ENCODE measurements around the gene GNAL. TPM values are rescaled to one million over a fixed set of nuclear protein-coding genes. Genes with fewer than 3 reads are reported as not detected.

Gene GNAL
- total RNA-seq, 4 donors from 2014 or later, result 22.8 to 30.4 (median 26.5) TPM

DNA sequence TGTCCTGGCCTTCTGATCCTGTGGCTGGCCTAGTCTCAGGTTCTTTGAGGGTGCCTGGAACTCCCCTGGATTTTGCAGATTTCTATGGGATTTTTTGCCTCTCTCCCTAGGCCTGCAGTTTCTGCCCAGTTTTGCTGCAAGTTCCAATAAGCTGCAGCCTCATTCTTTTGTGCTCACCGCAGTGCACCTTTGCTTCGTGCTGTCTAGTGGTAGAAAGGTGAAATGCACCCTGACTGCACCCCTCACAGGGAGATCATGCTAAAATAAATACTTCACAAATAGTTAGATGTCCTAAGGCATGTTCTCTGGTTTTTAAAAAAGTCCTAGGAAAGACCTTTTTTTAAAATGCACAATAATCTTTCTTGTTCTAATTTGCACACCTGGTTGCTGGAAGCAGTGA lies 72.5 kb downstream of the GNAL start:
- WGBS, 2 donors, result 72 to 74% methylated on average over 2 of the region's 2 CpGs
- H3K27ac ChIP-seq, result no peak overlapping the region
- no peaks in the 10 kb centered on the region for H3K9me3 ChIP-seq
- H3K4me1 ChIP-seq, result no peaks in the 10 kb centered on the region
- no peaks in the 10 kb centered on the region for H3K36me3 ChIP-seq
- no peak for DNase-seq
- intact Hi-C loops (cut with DNase I), result loop anchor here (10.0 kb wide), 1 partner anchor 63 kb away; no protein-coding TSS in a partner anchor
- TF ChIP-seq POLR2A (IDR thresholded peaks at IDR 0.05), result no peak
- TF ChIP-seq, protein P1, sequence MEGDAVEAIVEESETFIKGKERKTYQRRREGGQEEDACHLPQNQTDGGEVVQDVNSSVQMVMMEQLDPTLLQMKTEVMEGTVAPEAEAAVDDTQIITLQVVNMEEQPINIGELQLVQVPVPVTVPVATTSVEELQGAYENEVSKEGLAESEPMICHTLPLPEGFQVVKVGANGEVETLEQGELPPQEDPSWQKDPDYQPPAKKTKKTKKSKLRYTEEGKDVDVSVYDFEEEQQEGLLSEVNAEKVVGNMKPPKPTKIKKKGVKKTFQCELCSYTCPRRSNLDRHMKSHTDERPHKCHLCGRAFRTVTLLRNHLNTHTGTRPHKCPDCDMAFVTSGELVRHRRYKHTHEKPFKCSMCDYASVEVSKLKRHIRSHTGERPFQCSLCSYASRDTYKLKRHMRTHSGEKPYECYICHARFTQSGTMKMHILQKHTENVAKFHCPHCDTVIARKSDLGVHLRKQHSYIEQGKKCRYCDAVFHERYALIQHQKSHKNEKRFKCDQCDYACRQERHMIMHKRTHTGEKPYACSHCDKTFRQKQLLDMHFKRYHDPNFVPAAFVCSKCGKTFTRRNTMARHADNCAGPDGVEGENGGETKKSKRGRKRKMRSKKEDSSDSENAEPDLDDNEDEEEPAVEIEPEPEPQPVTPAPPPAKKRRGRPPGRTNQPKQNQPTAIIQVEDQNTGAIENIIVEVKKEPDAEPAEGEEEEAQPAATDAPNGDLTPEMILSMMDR (IDR thresholded peaks at IDR 0.05), result peak in 1 of 6 experiments; percentile 17
- no peak overlapping the region for H3K4me3 ChIP-seq (replicated peaks in 1 of 3)
- H3K27me3 ChIP-seq, result no peaks in the 10 kb centered on the region

DNA sequence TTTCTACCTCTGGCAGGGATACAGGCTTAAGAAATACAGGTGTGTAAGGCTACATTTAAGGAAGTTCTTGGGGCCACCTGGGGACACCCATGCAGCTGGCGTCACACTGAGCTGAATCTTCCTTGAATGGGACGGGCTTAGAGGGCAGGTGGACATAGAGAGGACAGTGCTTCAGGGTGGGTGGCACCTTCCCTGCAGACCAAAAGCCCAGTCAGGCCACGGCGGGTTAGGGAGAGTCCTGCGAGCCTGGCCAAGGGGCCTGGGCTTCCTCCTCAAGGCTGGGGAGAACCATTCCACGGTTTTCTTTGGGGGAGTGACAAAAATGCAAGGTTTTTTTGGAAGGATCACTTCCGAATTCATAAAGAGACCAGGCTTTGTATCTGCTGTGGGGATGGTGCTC lies 73.4 kb downstream of the GNAL start:
- WGBS, 2 donors, result 85 to 90% methylated on average over 7 of the region's 7 CpGs
- Histone ChIP-seq H3K9me3 (no peaks in the 10 kb centered on the region), H3K36me3 (no peaks in the 10 kb centered on the region), H3K4me3 (replicated peaks in 1 of 3) (no peak overlapping the region), H3K4me1 (no peaks in the 10 kb centered on the region), H3K27ac (no peak overlapping the region), H3K27me3 (no peaks in the 10 kb centered on the region)
- TF ChIP-seq, protein P1 (IDR thresholded peaks at IDR 0.05), result no peak
- no peak for TF ChIP-seq POLR2A (IDR thresholded peaks at IDR 0.05)
- intact Hi-C loops (cut with DNase I), result loop anchor here (10.0 kb wide), 1 partner anchor 62 kb away; no protein-coding TSS in a partner anchor
- DNase-seq, result no peak

DNA sequence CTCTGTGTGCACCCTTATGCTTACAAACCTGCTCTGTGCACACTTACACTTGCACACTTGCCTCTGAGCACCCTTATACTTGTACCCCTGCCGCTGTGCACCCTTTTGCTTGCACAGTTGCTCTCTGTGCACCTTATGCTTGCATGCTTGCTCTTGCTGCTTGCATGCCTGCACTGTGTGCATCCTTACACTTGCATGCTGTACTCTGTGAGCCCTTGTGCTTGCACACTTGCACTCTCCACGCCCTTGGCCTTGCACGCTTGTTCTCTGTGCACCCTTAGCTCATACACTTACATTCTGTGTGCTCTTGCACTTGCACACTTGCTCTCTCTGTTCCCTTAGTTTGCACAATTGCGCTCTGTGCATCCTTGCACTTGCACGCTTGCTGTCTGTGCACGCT lies 78.3 kb downstream of the GNAL start:
- 94 to 96% methylated on average over 6 of the region's 6 CpGs for WGBS, 2 donors
- Histone ChIP-seq H3K27me3 (no peaks in the 10 kb centered on the region), H3K36me3 (no peaks in the 10 kb centered on the region), H3K4me3 (replicated peaks in 1 of 3) (no peak overlapping the region), H3K27ac (no peak overlapping the region), H3K9me3 (no peaks in the 10 kb centered on the region), H3K4me1 (no peaks in the 10 kb centered on the region)
- no peak for DNase-seq
- intact Hi-C loops (cut with DNase I), result loop anchor here (10.0 kb wide), 1 partner anchor 57 kb away; no protein-coding TSS in a partner anchor
- TF ChIP-seq, protein P1 (IDR thresholded peaks at IDR 0.05), result no peak
- no peak for TF ChIP-seq POLR2A (IDR thresholded peaks at IDR 0.05)

DNA sequence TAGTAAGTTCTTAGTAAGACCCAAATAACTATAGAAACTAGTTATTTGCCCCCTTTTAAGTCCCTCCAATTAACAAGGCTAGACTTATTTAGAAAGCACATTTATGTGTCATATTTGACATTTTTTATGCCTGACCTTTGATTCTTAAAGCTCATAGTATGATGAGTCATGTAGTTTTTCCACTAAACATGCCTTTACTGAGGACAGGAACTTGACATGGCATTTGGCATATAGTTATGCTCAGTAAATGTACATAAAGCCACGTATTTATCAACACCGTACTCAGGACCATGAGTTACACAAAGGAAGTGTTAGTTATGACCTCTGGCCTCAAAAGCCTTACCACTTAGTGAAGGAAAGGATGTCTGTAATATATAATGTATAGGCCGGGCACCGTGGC lies 78.9 kb downstream of the GNAL start:
- DNase-seq, result no peak
- Histone ChIP-seq H3K27me3 (no peaks in the 10 kb centered on the region), H3K27ac (no peak overlapping the region), H3K36me3 (no peaks in the 10 kb centered on the region), H3K4me3 (replicated peaks in 1 of 3) (no peak overlapping the region), H3K9me3 (no peaks in the 10 kb centered on the region), H3K4me1 (no peaks in the 10 kb centered on the region)
- 79 to 92% methylated on average over 4 of the region's 4 CpGs for WGBS, 2 donors
- TF ChIP-seq, protein P1 (IDR thresholded peaks at IDR 0.05), result no peak
- TF ChIP-seq POLR2A (IDR thresholded peaks at IDR 0.05), result no peak
- intact Hi-C loops (cut with DNase I), result loop anchor here (10.0 kb wide), 1 partner anchor 57 kb away; no protein-coding TSS in a partner anchor

DNA sequence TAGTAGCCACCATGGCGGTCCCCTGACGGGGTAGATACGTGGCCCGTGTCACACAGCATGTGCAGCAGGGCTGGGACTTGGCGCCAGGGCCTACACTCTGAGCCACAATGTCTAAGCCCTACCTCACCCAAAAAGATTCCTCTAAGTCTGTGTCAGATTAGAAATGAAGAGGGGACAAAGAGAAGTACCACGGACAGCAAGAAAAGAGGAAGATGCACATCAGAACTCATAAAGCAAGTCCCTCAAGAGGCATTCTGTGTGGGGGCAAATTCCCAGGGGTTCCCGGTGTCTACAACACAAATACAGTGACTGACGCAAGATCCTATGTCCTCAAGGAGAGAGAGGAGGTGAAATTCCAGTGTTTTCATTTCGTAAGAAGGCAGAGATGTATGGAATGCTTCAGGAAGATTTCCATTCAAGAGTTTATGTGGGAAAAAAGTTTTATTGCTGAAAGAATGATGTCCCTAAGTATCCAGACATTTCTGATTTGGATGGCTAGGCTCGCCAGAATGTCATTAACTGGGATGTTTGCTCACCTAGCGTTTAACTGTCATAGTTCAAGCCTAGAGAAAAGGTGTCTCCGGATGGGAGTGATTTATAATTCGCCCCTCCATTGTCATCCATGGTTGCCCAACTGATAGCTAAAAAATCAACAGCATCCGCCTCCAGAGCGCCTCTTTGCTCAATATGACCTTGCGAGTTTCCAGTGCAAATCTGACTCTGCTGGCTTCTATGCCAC lies 86.5 kb downstream of the GNAL start:
- H3K4me3 ChIP-seq (replicated peaks in 1 of 3), result no peak overlapping the region
- WGBS, 2 donors, result 91 to 95% methylated on average over 16 of the region's 16 CpGs

More for the DNA sequence above, 86.5 kb downstream of the GNAL start:
- H3K4me1 ChIP-seq, result no peaks in the 10 kb centered on the region
- no peaks in the 10 kb centered on the region for H3K9me3 ChIP-seq
- DNase-seq, result no peak
- H3K27ac ChIP-seq, result no peak overlapping the region
- TF ChIP-seq POLR2A (IDR thresholded peaks at IDR 0.05), result no peak
- TF ChIP-seq, protein P1 (IDR thresholded peaks at IDR 0.05), result no peak
- intact Hi-C loops (cut with DNase I), result no loop called here
- H3K27me3 ChIP-seq, result no peaks in the 10 kb centered on the region
- no peaks in the 10 kb centered on the region for H3K36me3 ChIP-seq

Measured in thyroid gland (tissue), 4 donors.